Body of pancreas (tissue), 4 donors: ENCODE measurements around the gene REXO4. TPM values are rescaled to one million over a fixed set of nuclear protein-coding genes. Genes with fewer than 3 reads are reported as not detected.
"Not testable (repeated sequence)": the region's sequence is repeated elsewhere in the genome, so short reads cannot be mapped to it uniquely, and the experiment has no call there.

ENCODE experiments used
- ATAC-seq: fragments of 150-250 bp; one replicate; pipeline ENCODE4 v1.9.1; 2016
- DNase-seq, 4 donors: peaks; one replicate each; pipeline ENCODE4 v3.0.0-alpha.2; 2019
- H3K27ac ChIP-seq, 4 donors: fragments of 200-600 bp; sonication (generic); 1 replicate in 3 of 4; 2 replicates in 1 of 4; pipeline versions ENCODE4 v1.5.1 to v1.6.1; 2016 to 2019; ENCODE audit warnings: mild to moderate bottlenecking in 1 of 4, mixed read lengths in 1 of 4, moderate library complexity in 1 of 4
- H3K27me3 ChIP-seq, 2 donors: fragments of 200-600 bp; sonication (generic); one replicate each; pipeline ENCODE4 v1.6.0; 2016; ENCODE audit warnings: mild to moderate bottlenecking in 1 of 2
- H3K36me3 ChIP-seq, 2 donors: fragments of 200-600 bp; sonication (generic); replicated peaks in 1 of 2; 2 replicates each; pipeline ENCODE4 v1.5.1; 2016; ENCODE audit warnings: low read depth in 2 of 2; ENCODE audit not compliant: insufficient read depth in 1 of 2
- H3K4me1 ChIP-seq: fragments of 200-600 bp; sonication (generic); one replicate; pipeline ENCODE4 v1.6.0; 2016
- H3K4me3 ChIP-seq, 2 donors: fragments of 200-600 bp; sonication (generic); 1 replicate in 1 of 2; 2 replicates in 1 of 2; pipeline ENCODE4 v1.5.1; 2016 to 2019
- H3K9me3 ChIP-seq, 3 donors: fragments of 200-600 bp; sonication (generic); 1 replicate in 2 of 3; 2 replicates in 1 of 3; pipeline ENCODE4 v1.5.1; 2016
- POLR2A ChIP-seq, 3 donors: fragments of 450-650 bp; IDR thresholded peaks; one replicate each; pipeline ENCODE4 v1.6.1; 2016; ENCODE audit warnings: antibody characterized with exemption in 3 of 3, mild to moderate bottlenecking in 2 of 3
- WGBS, 2 donors: methylation state at CpG; one replicate each; pipeline ENCODE4 v1.1.5; 2017; 5-methylcytosine and 5-hydroxymethylcytosine counted together
- intact Hi-C: fragments of 100-400 bp; cut with DNase I; formaldehyde crosslinking; loops from one replicate; pipeline ENCODE4 v1.15.1; 2023
- total RNA-seq, 2 donors: library from RNA; depleted of rRNA; stranded (reverse); fragments of >200 nt; gene quantifications; one replicate each; pipeline ENCODE4 v1.1.0, GENCODE V29; 2016
- TF ChIP-seq, protein P1 (sequence below), 7 experiments: fragments of 450-650 bp in 4 of 7; fragments of 200-600 bp in 3 of 7; sonication (generic) in 3 of 7; IDR thresholded peaks; one replicate each; pipeline ENCODE4 v1.5.1; 2016 to 2019; ENCODE audit warnings: antibody characterized with exemption in 7 of 7

REXO4 gene
- total RNA-seq, 2 donors from 2014 or later, result 15.6 to 21.8 TPM

- WGBS, 2 donors, result 25 to 26% methylated on average over 10 to 14 of the region's 14 CpGs
- no peaks in the 10 kb centered on the region for H3K4me1 ChIP-seq
- no peaks in the 10 kb centered on the region for H3K36me3 ChIP-seq
- ATAC-seq (no peak), DNase-seq (peak in 1 of 4 donors; percentile 34)
- H3K4me3 ChIP-seq, result no peak overlapping the region
- H3K27me3 ChIP-seq, result peaks cover 0 to 9% of the 10 kb centered on the region in 2 donors
- intact Hi-C loops, result no loop called here
- no peak overlapping the region for H3K27ac ChIP-seq
- H3K9me3 ChIP-seq, result no peaks in the 10 kb centered on the region
- TF ChIP-seq, protein P1, sequence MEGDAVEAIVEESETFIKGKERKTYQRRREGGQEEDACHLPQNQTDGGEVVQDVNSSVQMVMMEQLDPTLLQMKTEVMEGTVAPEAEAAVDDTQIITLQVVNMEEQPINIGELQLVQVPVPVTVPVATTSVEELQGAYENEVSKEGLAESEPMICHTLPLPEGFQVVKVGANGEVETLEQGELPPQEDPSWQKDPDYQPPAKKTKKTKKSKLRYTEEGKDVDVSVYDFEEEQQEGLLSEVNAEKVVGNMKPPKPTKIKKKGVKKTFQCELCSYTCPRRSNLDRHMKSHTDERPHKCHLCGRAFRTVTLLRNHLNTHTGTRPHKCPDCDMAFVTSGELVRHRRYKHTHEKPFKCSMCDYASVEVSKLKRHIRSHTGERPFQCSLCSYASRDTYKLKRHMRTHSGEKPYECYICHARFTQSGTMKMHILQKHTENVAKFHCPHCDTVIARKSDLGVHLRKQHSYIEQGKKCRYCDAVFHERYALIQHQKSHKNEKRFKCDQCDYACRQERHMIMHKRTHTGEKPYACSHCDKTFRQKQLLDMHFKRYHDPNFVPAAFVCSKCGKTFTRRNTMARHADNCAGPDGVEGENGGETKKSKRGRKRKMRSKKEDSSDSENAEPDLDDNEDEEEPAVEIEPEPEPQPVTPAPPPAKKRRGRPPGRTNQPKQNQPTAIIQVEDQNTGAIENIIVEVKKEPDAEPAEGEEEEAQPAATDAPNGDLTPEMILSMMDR (IDR thresholded peaks at IDR 0.05), result no peak
- TF ChIP-seq POLR2A (IDR thresholded peaks at IDR 0.05), result no peak
Observed at GRCh38 chr9:133396952-133397351, 20.9 kb downstream of the REXO4 start.

GRCh38 chr9:133394687-133395271 lies 23.0 kb downstream of the REXO4 start:
- TF ChIP-seq, protein P1 (IDR thresholded peaks at IDR 0.05), result no peak
- no peak for TF ChIP-seq POLR2A (IDR thresholded peaks at IDR 0.05)
- Histone ChIP-seq H3K4me3 (no peak overlapping the region), H3K36me3 (no peaks in the 10 kb centered on the region), H3K9me3 (no peaks in the 10 kb centered on the region), H3K27me3 (peaks cover 0 to 9% of the 10 kb centered on the region in 2 donors), H3K27ac (no peak overlapping the region), H3K4me1 (no peaks in the 10 kb centered on the region)
- intact Hi-C loops, result no loop called here
- 15 to 17% methylated on average over 5 to 8 of the region's 8 CpGs for WGBS, 2 donors
- no peak for DNase-seq
- ATAC-seq, result no peak

DNA sequence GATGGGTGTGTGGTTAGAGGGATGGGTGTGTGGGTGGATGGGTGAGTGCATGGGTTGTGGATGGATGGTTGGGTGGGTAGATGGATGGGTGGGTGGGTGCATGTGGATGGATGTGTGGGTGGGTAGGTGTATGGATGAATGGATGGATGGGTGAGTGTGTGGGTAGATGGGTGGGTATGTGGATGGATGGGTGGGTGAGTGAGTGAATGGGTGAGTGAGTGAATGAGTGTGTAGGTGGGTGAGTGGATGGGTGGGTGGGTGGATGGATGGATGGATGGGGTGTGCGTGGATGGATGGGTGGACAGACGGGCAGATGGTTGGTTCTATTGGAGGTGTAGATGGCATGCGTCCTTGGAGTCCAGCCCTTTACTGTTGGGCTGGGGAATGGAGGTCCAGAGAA lies 24.4 kb downstream of the REXO4 start:
- Histone ChIP-seq H3K4me1 (no peaks in the 10 kb centered on the region), H3K9me3 (no peaks in the 10 kb centered on the region), H3K27ac (no peak overlapping the region), H3K4me3 (no peak overlapping the region), H3K27me3 (peaks cover 0 to 9% of the 10 kb centered on the region in 2 donors), H3K36me3 (no peaks in the 10 kb centered on the region)
- intact Hi-C loops, result no loop called here
- DNase-seq (no peak), ATAC-seq (no peak)
- no peak for TF ChIP-seq POLR2A (IDR thresholded peaks at IDR 0.05)
- TF ChIP-seq, protein P1 (IDR thresholded peaks at IDR 0.05), result no peak
- WGBS, 2 donors, result 77 to 81% methylated on average over 3 of the region's 3 CpGs

DNA sequence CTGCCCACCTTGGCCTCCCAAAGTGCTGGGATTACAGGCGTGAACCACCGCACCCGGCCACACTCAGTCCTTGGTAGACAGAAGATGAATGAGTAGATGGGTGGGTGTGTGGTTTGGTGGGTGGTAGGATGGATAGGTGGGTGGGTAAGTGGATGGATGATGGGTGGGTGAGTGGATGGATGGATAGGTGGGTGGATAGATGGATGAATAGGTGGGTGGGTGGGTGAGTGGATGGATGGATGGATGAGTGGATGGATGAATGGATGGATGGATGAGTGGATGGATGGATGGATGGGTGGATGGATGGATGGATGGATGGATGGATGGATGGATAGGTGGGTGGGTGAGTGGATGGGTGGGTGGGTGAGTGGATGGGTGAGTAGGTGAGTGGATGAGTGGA lies 25.5 kb downstream of the REXO4 start:
- 88 to 96% methylated on average over 3 of the region's 3 CpGs for WGBS, 2 donors

GRCh38 chr9:133391449-133391848 lies 26.4 kb downstream of the REXO4 start:
- 30 to 31% methylated on average over 1 to 3 of the region's 4 CpGs for WGBS, 2 donors
- H3K4me1 ChIP-seq, DNase-seq, H3K4me3 ChIP-seq, H3K27ac ChIP-seq, ATAC-seq, H3K9me3 ChIP-seq, intact Hi-C loops, H3K27me3 ChIP-seq, H3K36me3 ChIP-seq: not testable (repeated sequence)

More for the DNA sequence above, 25.5 kb downstream of the REXO4 start:
- H3K9me3 ChIP-seq, H3K4me3 ChIP-seq, DNase-seq, intact Hi-C loops, H3K27me3 ChIP-seq, ATAC-seq, H3K27ac ChIP-seq, H3K4me1 ChIP-seq, H3K36me3 ChIP-seq: not testable (repeated sequence)

DNA sequence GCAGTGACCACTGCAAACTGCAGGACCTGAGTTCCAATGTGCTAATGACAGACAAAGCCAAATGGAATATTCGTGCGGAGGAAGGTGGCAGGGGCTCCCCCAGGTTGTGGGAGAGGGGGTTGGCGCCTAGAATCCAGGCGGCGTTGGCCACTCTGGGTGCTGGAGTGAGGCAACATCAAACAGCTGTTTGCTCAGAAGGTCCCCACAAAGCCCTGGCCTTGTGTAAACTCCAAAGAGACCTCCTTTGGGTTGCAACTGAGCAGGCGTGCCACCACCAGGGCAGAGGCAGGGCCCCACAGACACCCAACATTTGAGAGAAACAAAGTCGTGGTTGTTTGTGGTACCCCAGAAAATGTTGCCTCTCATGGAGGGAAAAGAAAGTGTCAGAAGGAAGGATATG lies 27.1 kb downstream of the REXO4 start:
- no peaks in the 10 kb centered on the region for H3K9me3 ChIP-seq
- no peak overlapping the region for H3K4me3 ChIP-seq
- H3K27me3 ChIP-seq, result peaks cover 0 to 4% of the 10 kb centered on the region in 2 donors
- no peaks in the 10 kb centered on the region for H3K36me3 ChIP-seq
- intact Hi-C loops, result no loop called here
- DNase-seq (no peak), ATAC-seq (no peak)
- WGBS, 2 donors, result 59 to 64% methylated on average over 7 of the region's 7 CpGs
- H3K27ac ChIP-seq, result no peak overlapping the region
- no peaks in the 10 kb centered on the region for H3K4me1 ChIP-seq
- TF ChIP-seq, protein P1 (IDR thresholded peaks at IDR 0.05), result no peak
- TF ChIP-seq POLR2A (IDR thresholded peaks at IDR 0.05), result no peak
